ENCODE results near the gene KCNIP4.
"Not testable (repeated sequence)": the region's sequence is repeated elsewhere in the genome, so short reads cannot be mapped to it uniquely, and the experiment has no call there.

KCNIP4 gene

DNA sequence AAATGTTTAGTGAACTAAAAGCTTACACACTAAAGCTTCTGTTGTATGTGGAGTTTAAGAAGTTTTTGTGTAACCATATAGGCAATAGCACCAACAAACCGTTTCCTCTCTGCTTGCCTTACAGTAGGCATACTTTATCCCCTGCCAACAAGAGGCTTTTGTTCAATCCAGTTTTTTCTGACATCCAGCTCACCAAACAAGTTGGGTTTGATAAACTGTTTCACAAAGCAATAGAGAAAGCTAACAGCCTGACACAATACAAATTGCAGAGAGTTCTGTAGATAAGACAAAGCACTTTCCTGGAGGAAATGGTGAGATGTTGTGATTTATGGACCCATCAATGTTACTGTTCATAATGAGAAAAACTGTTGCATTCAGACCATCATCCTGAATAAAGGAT, 1194.5 kb downstream of the KCNIP4 start:
- no peak for DNase-seq (ENCODE audit: low read depth)

GRCh38 chr4:20752641-20753040, 1195.9 kb downstream of the KCNIP4 start:
- no peak for DNase-seq (ENCODE audit: low read depth)

GRCh38 chr4:20746000-20746399, 1202.6 kb downstream of the KCNIP4 start:
- DNase-seq (ENCODE audit: low read depth), result not testable (repeated sequence)

DNA sequence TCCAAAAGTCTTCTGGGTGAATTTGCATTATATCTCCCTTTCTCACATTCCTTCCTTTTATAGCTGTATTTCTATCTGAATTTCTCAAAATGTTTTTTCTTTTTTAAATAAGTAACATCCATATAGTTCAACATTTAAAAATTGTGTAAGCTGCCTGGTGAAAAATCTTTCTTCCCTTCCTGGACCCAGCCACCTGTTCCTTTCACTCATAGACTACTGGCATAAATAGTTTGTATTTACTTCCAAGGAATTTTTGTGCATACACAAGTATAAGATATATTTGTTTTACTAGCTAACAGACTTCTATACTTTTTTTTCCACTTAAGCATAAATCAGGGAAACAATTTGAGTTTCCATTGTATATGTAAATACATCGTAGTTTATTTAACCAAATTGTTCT, 1212.6 kb downstream of the KCNIP4 start:
- no peak for DNase-seq (ENCODE audit: low read depth)

- no peak for DNase-seq (ENCODE audit: low read depth)
Observed at GRCh38 chr4:20724915-20725314, 1223.7 kb downstream of the KCNIP4 start.

- no peak for DNase-seq (ENCODE audit: low read depth)
Observed at GRCh38 chr4:20723463-20723862, 1225.1 kb downstream of the KCNIP4 start.

- DNase-seq (ENCODE audit: low read depth), result no peak
Observed at GRCh38 chr4:20723019-20723418, 1225.6 kb downstream of the KCNIP4 start.

GRCh38 chr4:20711335-20711734, 1237.2 kb downstream of the KCNIP4 start:
- no peak for DNase-seq (ENCODE audit: low read depth)

DNA sequence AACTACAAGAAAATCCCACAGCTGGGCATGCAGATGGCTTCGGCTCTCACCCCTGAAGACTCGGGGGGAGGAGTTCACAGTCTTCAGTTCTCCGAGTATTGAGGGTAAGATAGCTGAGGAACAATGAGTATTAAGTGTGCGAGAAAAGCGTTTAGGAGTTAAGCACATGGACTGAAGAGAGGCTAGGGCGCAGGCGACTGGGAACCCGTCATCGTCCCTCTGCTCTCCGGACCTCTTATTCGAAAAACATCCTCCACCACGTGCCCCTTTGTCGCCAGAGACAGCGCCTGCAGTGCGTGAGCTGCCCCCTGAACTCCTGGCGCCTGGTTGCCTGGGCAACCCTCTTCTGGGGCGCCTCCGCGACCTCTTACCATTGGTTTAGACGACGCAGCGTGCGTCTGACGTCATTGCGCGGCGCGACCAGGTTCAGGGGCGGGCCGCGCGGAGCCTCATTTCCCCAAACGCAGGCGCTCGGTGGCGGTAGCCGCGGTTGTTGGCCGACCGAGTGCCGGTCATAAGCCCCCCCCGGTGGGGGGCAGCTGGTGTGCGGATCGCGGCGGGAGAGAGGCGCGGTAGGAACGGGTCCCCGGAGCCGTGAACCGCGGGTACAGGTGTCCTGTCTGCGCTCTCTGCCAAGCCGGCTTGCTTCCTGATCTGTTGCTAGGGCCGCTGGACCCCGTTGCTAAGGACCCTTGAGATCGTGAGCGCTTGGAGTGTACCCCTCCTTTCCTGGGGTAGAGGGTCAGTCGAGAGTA, 1248.4 kb downstream of the KCNIP4 start, which contains the start of gene PACRGL:
PACRGL (plus strand) TSS at position 452 of the 755 bp plus-strand sequence. CDS start 4,024 bp downstream, outside the sequence.
- DNase-seq (ENCODE audit: low read depth), result peak; percentile 68

GRCh38 chr4:20698820-20699219, 1249.8 kb downstream of the KCNIP4 start:
- no peak for DNase-seq (ENCODE audit: low read depth)

DNA sequence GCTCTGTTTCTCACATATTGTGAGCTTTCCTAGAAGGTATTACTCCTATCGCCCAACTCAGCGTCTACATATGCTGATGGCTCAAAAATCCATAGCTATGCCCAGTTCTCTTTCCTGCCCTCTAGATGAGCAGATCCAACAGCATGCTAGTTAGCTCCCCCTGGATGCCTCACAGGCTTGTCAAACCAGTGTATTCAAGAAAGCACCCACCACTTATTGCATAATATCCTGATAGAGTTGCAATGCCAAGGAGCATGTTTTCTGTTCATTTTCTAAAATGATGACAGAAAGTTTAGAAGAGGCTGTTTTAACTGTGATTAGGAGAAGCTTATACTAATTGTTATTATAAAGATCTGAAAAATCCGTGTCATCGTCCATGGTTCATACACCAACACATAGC, 1250.2 kb downstream of the KCNIP4 start:
- no peak for DNase-seq (ENCODE audit: low read depth)

DNA sequence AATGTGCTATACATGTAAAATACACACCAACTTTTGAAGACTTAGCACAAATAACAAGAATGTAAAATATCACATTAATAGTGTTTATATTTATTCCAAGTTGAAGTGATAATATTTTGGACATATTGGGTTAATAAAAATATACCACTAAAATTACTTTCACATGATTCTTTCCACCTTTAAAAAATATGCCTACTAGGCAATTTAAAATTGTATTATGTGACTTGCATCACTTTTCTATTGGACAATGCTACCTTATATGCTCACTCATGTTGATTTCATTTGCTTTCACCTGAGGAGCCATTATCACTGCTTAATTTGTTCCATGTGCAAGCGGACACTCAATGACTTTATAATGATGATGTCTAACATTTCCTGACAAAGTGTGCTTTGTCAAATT, 1251.8 kb downstream of the KCNIP4 start:
- no peak for DNase-seq (ENCODE audit: low read depth)

GRCh38 chr4:20687864-20688263, 1260.7 kb downstream of the KCNIP4 start:
- DNase-seq (ENCODE audit: low read depth), result peak; percentile 24

GRCh38 chr4:20684852-20685763, 1263.5 kb downstream of the KCNIP4 start:
- DNase-seq (ENCODE audit: low read depth), result no peak

DNA sequence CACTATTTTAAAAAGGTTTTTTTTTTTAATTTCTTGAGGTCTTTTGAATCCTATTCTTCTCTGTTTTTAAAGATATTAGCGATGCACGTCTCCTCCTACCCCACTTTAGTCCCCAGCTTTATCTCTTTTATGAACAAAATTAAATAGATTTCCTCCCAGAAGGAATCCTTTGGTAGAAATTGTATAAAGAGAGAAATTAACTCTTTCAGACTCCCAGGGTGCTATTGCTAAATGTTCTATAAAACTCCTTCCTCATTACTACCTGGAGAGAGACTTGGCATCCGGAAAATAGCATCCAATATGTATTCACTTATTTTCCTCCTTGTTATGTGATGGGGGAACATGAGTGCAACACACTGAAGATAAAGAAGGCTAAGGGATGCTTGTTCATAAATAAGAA, 1264.8 kb downstream of the KCNIP4 start:
- DNase-seq (ENCODE audit: low read depth), result no peak

- DNase-seq (ENCODE audit: low read depth), result no peak
Observed at GRCh38 chr4:20682853-20683252, 1265.7 kb downstream of the KCNIP4 start.

GRCh38 chr4:20681271-20681670, 1267.3 kb downstream of the KCNIP4 start:
- DNase-seq (ENCODE audit: low read depth), result no peak

- DNase-seq (ENCODE audit: low read depth), result no peak
Observed at GRCh38 chr4:20680736-20681135, 1267.8 kb downstream of the KCNIP4 start.

- DNase-seq (ENCODE audit: low read depth), result no peak
Observed at GRCh38 chr4:20679951-20680350, 1268.6 kb downstream of the KCNIP4 start.
